ENCODE results near the gene PAAF1.

PAAF1 gene

GRCh38 chr11:73883856-73884255 is 7.1 kb downstream of the PAAF1 start:
- Histone ChIP-seq H3K4me3 (ENCODE audit: insufficient read length, low read depth) (no peak overlapping the region), H3K9me3 (ENCODE audit: insufficient read depth, low read length) (peaks cover 5% of the 10 kb centered on the region; the same call in 1 of the 2 replicates), H3K9ac (ENCODE audit: insufficient read length, low read depth) (no peak overlapping the region), H3K27me3 (ENCODE audit: insufficient read depth, insufficient read length) (no peaks in the 10 kb centered on the region), H3K36me3 (ENCODE audit: insufficient read depth, insufficient read length, low read length) (peaks cover 18% of the 10 kb centered on the region), H3K4me1 (ENCODE audit: insufficient read depth, insufficient read length) (no peaks in the 10 kb centered on the region)
- no peak for DNase-seq (ENCODE audit: low read depth, low spot score)
- no peak for TF ChIP-seq ZNF274 (IDR thresholded peaks at IDR 0.05; ENCODE audit: low read depth, low read length)
- no peak for TF ChIP-seq YY1 (IDR thresholded peaks at IDR 0.05; ENCODE audit: insufficient read depth, insufficient read length)
- TF ChIP-seq SUZ12 (IDR thresholded peaks at IDR 0.05; ENCODE audit: extremely low read depth, insufficient read depth, insufficient read length) = no peak

- Histone ChIP-seq H3K9me3 (ENCODE audit: insufficient read depth, low read length) (no peaks in the 10 kb centered on the region), H3K4me1 (ENCODE audit: insufficient read depth, insufficient read length) (no peaks in the 10 kb centered on the region), H3K4me3 (ENCODE audit: insufficient read length, low read depth) (no peak overlapping the region), H3K9ac (ENCODE audit: insufficient read length, low read depth) (no peak overlapping the region), H3K36me3 (ENCODE audit: insufficient read depth, insufficient read length, low read length) (peaks cover 21% of the 10 kb centered on the region), H3K27me3 (ENCODE audit: insufficient read depth, insufficient read length) (no peaks in the 10 kb centered on the region)
- DNase-seq (ENCODE audit: low read depth, low spot score) = no peak
- TF ChIP-seq SUZ12 (IDR thresholded peaks at IDR 0.05; ENCODE audit: extremely low read depth, insufficient read depth, insufficient read length) = no peak
- no peak for TF ChIP-seq ZNF274 (IDR thresholded peaks at IDR 0.05; ENCODE audit: low read depth, low read length)
- TF ChIP-seq YY1 (IDR thresholded peaks at IDR 0.05; ENCODE audit: insufficient read depth, insufficient read length) = no peak
Measured at GRCh38 chr11:73888244-73888643, 11.4 kb downstream of the PAAF1 start.

- H3K4me3 ChIP-seq (ENCODE audit: insufficient read length, low read depth) = no peak overlapping the region
- H3K36me3 ChIP-seq (ENCODE audit: insufficient read depth, insufficient read length, low read length) = peaks cover 16% of the 10 kb centered on the region
- no peaks in the 10 kb centered on the region for H3K27me3 ChIP-seq (ENCODE audit: insufficient read depth, insufficient read length)
- TF ChIP-seq ZNF274 (IDR thresholded peaks at IDR 0.05; ENCODE audit: low read depth, low read length) (no peak), SUZ12 (IDR thresholded peaks at IDR 0.05; ENCODE audit: extremely low read depth, insufficient read depth, insufficient read length) (no peak), YY1 (IDR thresholded peaks at IDR 0.05; ENCODE audit: insufficient read depth, insufficient read length) (no peak)
- H3K4me1 ChIP-seq (ENCODE audit: insufficient read depth, insufficient read length) = no peaks in the 10 kb centered on the region
- no peak for DNase-seq (ENCODE audit: low read depth, low spot score)
- no peaks in the 10 kb centered on the region for H3K9me3 ChIP-seq (ENCODE audit: insufficient read depth, low read length)
- H3K9ac ChIP-seq (ENCODE audit: insufficient read length, low read depth) = no peak overlapping the region
Measured at GRCh38 chr11:73889019-73889418, 12.2 kb downstream of the PAAF1 start.

GRCh38 chr11:73889536-73889935 is 12.7 kb downstream of the PAAF1 start:
- no peak overlapping the region for H3K9ac ChIP-seq (ENCODE audit: insufficient read length, low read depth)
- TF ChIP-seq SUZ12 (IDR thresholded peaks at IDR 0.05; ENCODE audit: extremely low read depth, insufficient read depth, insufficient read length) = no peak
- H3K4me3 ChIP-seq (ENCODE audit: insufficient read length, low read depth) = no peak overlapping the region
- no peaks in the 10 kb centered on the region for H3K4me1 ChIP-seq (ENCODE audit: insufficient read depth, insufficient read length)
- H3K9me3 ChIP-seq (ENCODE audit: insufficient read depth, low read length) = no peaks in the 10 kb centered on the region
- no peaks in the 10 kb centered on the region for H3K27me3 ChIP-seq (ENCODE audit: insufficient read depth, insufficient read length)
- no peak for DNase-seq (ENCODE audit: low read depth, low spot score)
- peaks cover 15% of the 10 kb centered on the region for H3K36me3 ChIP-seq (ENCODE audit: insufficient read depth, insufficient read length, low read length)

DNA sequence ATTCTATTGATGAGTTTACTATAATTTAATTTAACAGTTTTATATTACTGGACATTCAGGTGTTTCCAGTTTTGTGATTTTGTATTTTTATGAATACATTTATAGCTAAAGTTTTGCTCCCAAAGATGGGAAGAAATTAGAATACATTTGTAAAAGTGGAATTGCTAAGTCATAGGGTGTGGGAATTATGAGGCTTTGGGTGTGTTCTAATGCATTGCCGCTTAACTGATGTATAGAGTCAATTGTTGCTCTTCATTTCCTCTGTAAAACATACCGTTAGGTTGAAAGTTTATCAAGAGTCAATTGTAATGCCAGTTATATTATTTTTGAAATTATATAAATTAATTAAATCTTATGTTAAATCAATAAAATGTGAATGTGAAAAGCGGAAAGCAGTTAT is 16.2 kb downstream of the PAAF1 start:
- Histone ChIP-seq H3K4me3 (ENCODE audit: insufficient read length, low read depth) (no peak overlapping the region), H3K9ac (ENCODE audit: insufficient read length, low read depth) (no peak overlapping the region), H3K36me3 (ENCODE audit: insufficient read depth, insufficient read length, low read length) (peaks cover 10% of the 10 kb centered on the region), H3K9me3 (ENCODE audit: insufficient read depth, low read length) (no peaks in the 10 kb centered on the region; the same call in 1 of the 2 replicates), H3K27me3 (ENCODE audit: insufficient read depth, insufficient read length) (no peaks in the 10 kb centered on the region), H3K4me1 (ENCODE audit: insufficient read depth, insufficient read length) (no peaks in the 10 kb centered on the region)
- TF ChIP-seq SUZ12 (IDR thresholded peaks at IDR 0.05; ENCODE audit: extremely low read depth, insufficient read depth, insufficient read length) (no peak), YY1 (IDR thresholded peaks at IDR 0.05; ENCODE audit: insufficient read depth, insufficient read length) (no peak), ZNF274 (IDR thresholded peaks at IDR 0.05; ENCODE audit: low read depth, low read length) (no peak)
- DNase-seq (ENCODE audit: low read depth, low spot score) = no peak

GRCh38 chr11:73894725-73895335 is 18.0 kb downstream of the PAAF1 start:
- TF ChIP-seq SUZ12 (IDR thresholded peaks at IDR 0.05; ENCODE audit: extremely low read depth, insufficient read depth, insufficient read length) (no peak), ZNF274 (IDR thresholded peaks at IDR 0.05; ENCODE audit: low read depth, low read length) (no peak), YY1 (IDR thresholded peaks at IDR 0.05; ENCODE audit: insufficient read depth, insufficient read length) (no peak)
- no peaks in the 10 kb centered on the region for H3K4me1 ChIP-seq (ENCODE audit: insufficient read depth, insufficient read length)
- no peak overlapping the region for H3K4me3 ChIP-seq (ENCODE audit: insufficient read length, low read depth)
- DNase-seq (ENCODE audit: low read depth, low spot score) = no peak
- no peak overlapping the region for H3K9ac ChIP-seq (ENCODE audit: insufficient read length, low read depth)
- no peaks in the 10 kb centered on the region; the same call in 1 of the 2 replicates for H3K9me3 ChIP-seq (ENCODE audit: insufficient read depth, low read length)
- no peaks in the 10 kb centered on the region for H3K27me3 ChIP-seq (ENCODE audit: insufficient read depth, insufficient read length)
- H3K36me3 ChIP-seq (ENCODE audit: insufficient read depth, insufficient read length, low read length) = peaks cover 5% of the 10 kb centered on the region

GRCh38 chr11:73902303-73902702 is 25.5 kb downstream of the PAAF1 start:
- H3K9ac ChIP-seq (ENCODE audit: insufficient read length, low read depth) = no peak overlapping the region
- no peak for DNase-seq (ENCODE audit: low read depth, low spot score)
- no peaks in the 10 kb centered on the region for H3K9me3 ChIP-seq (ENCODE audit: insufficient read depth, low read length)

More at GRCh38 chr11:73902303-73902702, 25.5 kb downstream of the PAAF1 start:
- no peaks in the 10 kb centered on the region for H3K27me3 ChIP-seq (ENCODE audit: insufficient read depth, insufficient read length)
- H3K4me1 ChIP-seq (ENCODE audit: insufficient read depth, insufficient read length) = no peaks in the 10 kb centered on the region
- no peak for TF ChIP-seq YY1 (IDR thresholded peaks at IDR 0.05; ENCODE audit: insufficient read depth, insufficient read length)
- TF ChIP-seq ZNF274 (IDR thresholded peaks at IDR 0.05; ENCODE audit: low read depth, low read length) = no peak
- TF ChIP-seq SUZ12 (IDR thresholded peaks at IDR 0.05; ENCODE audit: extremely low read depth, insufficient read depth, insufficient read length) = no peak
- H3K36me3 ChIP-seq (ENCODE audit: insufficient read depth, insufficient read length, low read length) = peaks cover 10% of the 10 kb centered on the region
- H3K4me3 ChIP-seq (ENCODE audit: insufficient read length, low read depth) = no peak overlapping the region
